Vagina (tissue), 2 donors: Measurements from ENCODE around the gene USP2. TPM values are rescaled to one million over a fixed set of nuclear protein-coding genes. Genes with fewer than 3 reads are reported as not detected.
A peak's percentile ranks its signal among the peaks of the same experiment; 100 is the strongest.

Experiments used
- DNase-seq, 2 donors: peaks; one replicate each; pipeline ENCODE4 v3.0.0-alpha.2; 2017; ENCODE audit errors: extremely low spot score in 2 of 2
- H3K27ac ChIP-seq: fragments of 200-600 bp; sonication (generic); one replicate; pipeline ENCODE4 v1.5.1; 2019
- H3K27me3 ChIP-seq: fragments of 200-600 bp; sonication (generic); one replicate; pipeline ENCODE4 v1.5.1; 2019
- H3K36me3 ChIP-seq, 2 donors: fragments of 200-600 bp; sonication (generic); one replicate each; pipeline ENCODE4 v1.5.1; 2017 to 2019
- H3K4me1 ChIP-seq: fragments of 200-600 bp; sonication (generic); one replicate; pipeline ENCODE4 v1.5.1; 2019
- H3K4me3 ChIP-seq, 2 donors: fragments of 200-600 bp; sonication (generic); 1 replicate in 1 of 2; 2 replicates in 1 of 2; pipeline ENCODE4 v1.5.1; 2016 to 2019
- H3K9me3 ChIP-seq: fragments of 200-600 bp; sonication (generic); one replicate; pipeline ENCODE4 v1.5.1; 2019
- CTCF ChIP-seq, 3 experiments: fragments of 450-650 bp in 2 of 3; fragments of 200-600 bp in 1 of 3; sonication (generic) in 1 of 3; IDR thresholded peaks; one replicate each; pipeline ENCODE4 v1.5.1; 2017 to 2019; ENCODE audit warnings: antibody characterized with exemption in 3 of 3, mild to moderate bottlenecking in 2 of 3, moderate library complexity in 2 of 3
- POLR2A ChIP-seq, 2 donors: fragments of 450-650 bp; IDR thresholded peaks; one replicate each; pipeline ENCODE4 v1.6.1; 2017; ENCODE audit warnings: antibody characterized with exemption in 2 of 2, mild to moderate bottlenecking in 2 of 2, moderate library complexity in 2 of 2
- POLR2AphosphoS5 ChIP-seq, 2 donors: sonication (generic); formaldehyde crosslinking; IDR thresholded peaks; one replicate each; pipeline ENCODE4 v1.9.0; 2017; ENCODE audit warnings: antibody characterized with exemption in 2 of 2, mild to moderate bottlenecking in 2 of 2, low read depth in 1 of 2; ENCODE audit not compliant: insufficient read depth in 1 of 2
- intact Hi-C: fragments of 100-400 bp; cut with DNase I; formaldehyde crosslinking; loops from one replicate; pipeline ENCODE4 v1.15.1; 2023
- total RNA-seq: library from RNA; depleted of rRNA; stranded (reverse); fragments of >200 nt; gene quantifications from one replicate; pipeline ENCODE4 v1.2.3, GENCODE V29; 2016

USP2 gene
- total RNA-seq, 1 donor from 2014 or later, result 2.5 TPM

GRCh38 chr11:119336744-119337469 is 44.6 kb downstream of the USP2 start:
- Histone ChIP-seq H3K4me1 (peaks cover 58% of the 10 kb centered on the region), H3K36me3 (no peaks in the 10 kb centered on the region), H3K27me3 (no peaks in the 10 kb centered on the region), H3K27ac (no peak overlapping the region), H3K4me3 (no peak overlapping the region), H3K9me3 (no peaks in the 10 kb centered on the region)
- DNase-seq, result no peak
- intact Hi-C loops, result loop anchor here (10.0 kb wide), 1 partner anchor 232 kb away; the partner anchor contains the start of genes C2CD2L and DPAGT1
- TF ChIP-seq POLR2A (IDR thresholded peaks at IDR 0.05) (no peak), CTCF (IDR thresholded peaks at IDR 0.05) (no peak), POLR2AphosphoS5 (IDR thresholded peaks at IDR 0.05; ENCODE audit: insufficient read depth in 1 of 2, low read depth in 1 of 2) (no peak)

GRCh38 chr11:119335655-119336543 is 45.6 kb downstream of the USP2 start:
- H3K36me3 ChIP-seq, result no peaks in the 10 kb centered on the region
- no peak overlapping the region for H3K27ac ChIP-seq
- intact Hi-C loops, result loop anchor here (10.0 kb wide), 1 partner anchor 231 kb away; the partner anchor contains the start of genes C2CD2L and DPAGT1
- H3K9me3 ChIP-seq, result no peaks in the 10 kb centered on the region
- H3K4me3 ChIP-seq, result no peak overlapping the region
- no peaks in the 10 kb centered on the region for H3K27me3 ChIP-seq
- peaks cover 51% of the 10 kb centered on the region for H3K4me1 ChIP-seq
- TF ChIP-seq POLR2A (IDR thresholded peaks at IDR 0.05) (no peak), CTCF (IDR thresholded peaks at IDR 0.05) (no peak), POLR2AphosphoS5 (IDR thresholded peaks at IDR 0.05; ENCODE audit: insufficient read depth in 1 of 2, low read depth in 1 of 2) (no peak)
- no peak for DNase-seq

- peak overlapping the region; percentile 92 to 98 for H3K4me3 ChIP-seq
- intact Hi-C loops, result loop anchor here (10.0 kb wide), 1 partner anchor 230 kb away; the partner anchor contains the start of genes C2CD2L and DPAGT1
- peak overlapping the region; percentile 87 for H3K27ac ChIP-seq
- no peaks in the 10 kb centered on the region for H3K9me3 ChIP-seq
- H3K36me3 ChIP-seq, result no peaks in the 10 kb centered on the region
- TF ChIP-seq CTCF (IDR thresholded peaks at IDR 0.05) (no peak), POLR2A (IDR thresholded peaks at IDR 0.05) (no peak), POLR2AphosphoS5 (IDR thresholded peaks at IDR 0.05; ENCODE audit: insufficient read depth in 1 of 2, low read depth in 1 of 2) (no peak)
- no peak for DNase-seq
- H3K27me3 ChIP-seq, result no peaks in the 10 kb centered on the region
- H3K4me1 ChIP-seq, result peaks cover 44% of the 10 kb centered on the region
These were observed 46.3 kb downstream of the USP2 start for GRCh38 chr11:119335091-119335654.

GRCh38 chr11:119334174-119334930 is 47.1 kb downstream of the USP2 start, which contains the start of gene RNF26:
Gene RNF26 (plus strand): TSS chr11:119334527. CDS start chr11:119335123, 596 bp downstream.
- Histone ChIP-seq H3K36me3 (no peaks in the 10 kb centered on the region), H3K27ac (peak within 1 kb of the TSS; percentile 87), H3K27me3 (no peaks in the 10 kb centered on the region), H3K4me1 (peaks cover 35% of the 10 kb centered on the region), H3K4me3 (peak within 1 kb of the TSS; percentile 92 to 98), H3K9me3 (no peaks in the 10 kb centered on the region)
- peak in 1 of 2 donors; percentile 99 for DNase-seq
- peak in 1 of 3 experiments; percentile 25 for TF ChIP-seq CTCF (IDR thresholded peaks at IDR 0.05)
- TF ChIP-seq POLR2AphosphoS5 (IDR thresholded peaks at IDR 0.05; ENCODE audit: insufficient read depth in 1 of 2, low read depth in 1 of 2), result peak; percentile 90 to 92
- TF ChIP-seq POLR2A (IDR thresholded peaks at IDR 0.05), result peak in 1 of 2 donors; percentile 60
- intact Hi-C loops, result loop anchor here (10.0 kb wide), 1 partner anchor 230 kb away; the partner anchor contains the start of genes C2CD2L and DPAGT1
